Panc1 (cell line): ENCODE results near the gene FAM163B. TPM values are rescaled to one million over a fixed set of nuclear protein-coding genes. Genes with fewer than 3 reads are reported as not detected.

Experiments used
- ATAC-seq: fragments of 200-7000 bp; cut with Tn5 transposase; 2 replicates; pipeline ENCODE4 v1.9.1; 2020; ENCODE audit warnings: mild to moderate bottlenecking, moderate library complexity
- BruUV-seq: library from RNA; stranded (reverse); fragments of 400-500 nt; replicated peaks from 2 replicates; lab custom pipeline; 2021; lab: Mats Ljungman, UMichigan
- CTCF ChIA-PET: fragments of 300-600 bp; sonication (Branson Sonifier 250); formaldehyde crosslinking; loops from one replicate; lab custom pipeline; 2022; ENCODE audit warnings: antibody characterized with exemption; lab: Charles Lee
- POLR2A ChIA-PET: fragments of 300-600 bp; sonication (Branson Sonifier 250); formaldehyde crosslinking; loops from one replicate; lab custom pipeline; 2022; ENCODE audit warnings: antibody characterized with exemption; lab: Charles Lee
- DNase-seq: peaks from one replicate; pipeline ENCODE4 v3.0.0-alpha.2; 2010; ENCODE audit warnings: low read depth, low spot score
- H3K27ac ChIP-seq: 2 replicates; pipeline ENCODE4 v1.5.1; 2011; ENCODE audit warnings: mild to moderate bottlenecking, low read length, inconsistent platforms
- H3K27me3 ChIP-seq: fragments of 200-500 bp; sonication (Bioruptor generic); 2 replicates; pipeline ENCODE4 v1.6.0; 2014; ENCODE audit warnings: low read length, inconsistent platforms; ENCODE audit not compliant: control insufficient read depth, insufficient read depth
- H3K36me3 ChIP-seq: fragments of 200-500 bp; sonication (Bioruptor generic); 2 replicates; pipeline ENCODE4 v1.5.1; 2014; ENCODE audit warnings: inconsistent platforms, mild to moderate bottlenecking, low read length, moderate library complexity; ENCODE audit not compliant: control insufficient read depth, insufficient read depth
- H3K4me1 ChIP-seq: 2 replicates; pipeline ENCODE4 v1.5.1; 2011; ENCODE audit warnings: inconsistent platforms, mild to moderate bottlenecking, low read length, moderate library complexity; ENCODE audit not compliant: control insufficient read depth, insufficient read depth
- H3K4me3 ChIP-seq, 2 experiments: 2 replicates each; pipeline ENCODE4 v1.5.1; 2011 to 2012; ENCODE audit warnings: low read depth in 2 of 2, low read length in 2 of 2, mild to moderate bottlenecking in 2 of 2, inconsistent platforms in 1 of 2, moderate library complexity in 1 of 2
- H3K9me3 ChIP-seq: fragments of 200-500 bp; sonication (Bioruptor generic); 2 replicates; pipeline ENCODE4 v1.5.1; 2014; ENCODE audit warnings: low read depth, mild to moderate bottlenecking, inconsistent platforms, low read length, moderate library complexity; ENCODE audit not compliant: control insufficient read depth, insufficient read depth
- CTCF ChIP-seq: fragments of 450-650 bp; IDR thresholded peaks from 2 replicates; pipeline ENCODE4 v1.5.1; 2017; ENCODE audit warnings: mild to moderate bottlenecking
- POLR2AphosphoS5 ChIP-seq: IDR thresholded peaks from 2 replicates; pipeline ENCODE4 v1.6.1; 2012; ENCODE audit warnings: mild to moderate bottlenecking, low read depth, low read length, moderate library complexity
- SIN3A ChIP-seq: IDR thresholded peaks from 2 replicates; pipeline ENCODE4 v1.6.1; 2012; ENCODE audit warnings: low read depth, mild to moderate bottlenecking, low read length, moderate library complexity, borderline replicate concordance; ENCODE audit not compliant: insufficient read depth
- TCF7L2 ChIP-seq: IDR thresholded peaks from 2 replicates; pipeline ENCODE4 v1.6.1; 2011; ENCODE audit warnings: mild to moderate bottlenecking, low read depth, low read length, inconsistent platforms
- in situ Hi-C: cut with HindIII; loops from 2 replicates; pipeline ENCODE4 v1.10.0; 2016; ENCODE audit warnings: low sequenced_read_pairs, low pct_unique_long_range_greater_than_20kb
- intact Hi-C: fragments of 100-400 bp; cut with micrococcal nuclease; formaldehyde crosslinking; loops from one replicate; pipeline ENCODE4 v1.10.0; 2022; ENCODE audit not compliant: unreplicated experiment
- total RNA-seq: library from RNA; stranded (reverse); gene quantifications from one replicate; pipeline ENCODE4 v1.2.1, GENCODE V29; 2021; ENCODE audit not compliant: unreplicated experiment
- TF ChIP-seq, protein P1 (sequence below), 2 experiments: IDR thresholded peaks; 2 replicates each; pipeline ENCODE4 v1.6.1; 2011 to 2012; ENCODE audit warnings: low read depth in 2 of 2, control low read depth in 1 of 2, low read length in 1 of 2, mild to moderate bottlenecking in 1 of 2, moderate library complexity in 1 of 2; ENCODE audit not compliant: insufficient read depth in 1 of 2

The FAM163B gene
- total RNA-seq, 1 experiment from 2014 or later = not detected

- no peak for DNase-seq
- intact Hi-C loops (no loop called here), in situ Hi-C loops (no loop called here)
- ChIA-PET CTCF (interaction anchor here (0.6 kb wide), 1 partner anchor 10 kb away, joined by 3 read pairs; no protein-coding TSS in a partner anchor), POLR2A (no interaction called here)
- H3K27ac ChIP-seq = no peak overlapping the region
- no peaks in the 10 kb centered on the region for H3K36me3 ChIP-seq
- no peaks in the 10 kb centered on the region for H3K4me1 ChIP-seq
- H3K9me3 ChIP-seq = peaks cover 6% of the 10 kb centered on the region
- ATAC-seq = no peak
- no peaks in the 10 kb centered on the region for H3K27me3 ChIP-seq
- no TSS peak for BruUV-seq
- H3K4me3 ChIP-seq = no peak overlapping the region
- TF ChIP-seq TCF7L2 (no peak), POLR2AphosphoS5 (no peak), CTCF (no peak), SIN3A (no peak)
- TF ChIP-seq, protein P1, sequence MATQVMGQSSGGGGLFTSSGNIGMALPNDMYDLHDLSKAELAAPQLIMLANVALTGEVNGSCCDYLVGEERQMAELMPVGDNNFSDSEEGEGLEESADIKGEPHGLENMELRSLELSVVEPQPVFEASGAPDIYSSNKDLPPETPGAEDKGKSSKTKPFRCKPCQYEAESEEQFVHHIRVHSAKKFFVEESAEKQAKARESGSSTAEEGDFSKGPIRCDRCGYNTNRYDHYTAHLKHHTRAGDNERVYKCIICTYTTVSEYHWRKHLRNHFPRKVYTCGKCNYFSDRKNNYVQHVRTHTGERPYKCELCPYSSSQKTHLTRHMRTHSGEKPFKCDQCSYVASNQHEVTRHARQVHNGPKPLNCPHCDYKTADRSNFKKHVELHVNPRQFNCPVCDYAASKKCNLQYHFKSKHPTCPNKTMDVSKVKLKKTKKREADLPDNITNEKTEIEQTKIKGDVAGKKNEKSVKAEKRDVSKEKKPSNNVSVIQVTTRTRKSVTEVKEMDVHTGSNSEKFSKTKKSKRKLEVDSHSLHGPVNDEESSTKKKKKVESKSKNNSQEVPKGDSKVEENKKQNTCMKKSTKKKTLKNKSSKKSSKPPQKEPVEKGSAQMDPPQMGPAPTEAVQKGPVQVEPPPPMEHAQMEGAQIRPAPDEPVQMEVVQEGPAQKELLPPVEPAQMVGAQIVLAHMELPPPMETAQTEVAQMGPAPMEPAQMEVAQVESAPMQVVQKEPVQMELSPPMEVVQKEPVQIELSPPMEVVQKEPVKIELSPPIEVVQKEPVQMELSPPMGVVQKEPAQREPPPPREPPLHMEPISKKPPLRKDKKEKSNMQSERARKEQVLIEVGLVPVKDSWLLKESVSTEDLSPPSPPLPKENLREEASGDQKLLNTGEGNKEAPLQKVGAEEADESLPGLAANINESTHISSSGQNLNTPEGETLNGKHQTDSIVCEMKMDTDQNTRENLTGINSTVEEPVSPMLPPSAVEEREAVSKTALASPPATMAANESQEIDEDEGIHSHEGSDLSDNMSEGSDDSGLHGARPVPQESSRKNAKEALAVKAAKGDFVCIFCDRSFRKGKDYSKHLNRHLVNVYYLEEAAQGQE (IDR thresholded peaks at IDR 0.05; ENCODE audit: insufficient read depth in 1 of 2, low read depth in 2 of 2, low read length in 1 of 2) = no peak
These were observed 15.5 kb downstream of the FAM163B start for GRCh38 chr9:133593587-133594253.

GRCh38 chr9:133592731-133593409, 16.3 kb downstream of the FAM163B start:
- ChIA-PET CTCF (interaction anchor here (0.6 kb wide), 1 partner anchor 9 kb away, joined by 3 read pairs; no protein-coding TSS in a partner anchor), POLR2A (no interaction called here)
- in situ Hi-C loops (no loop called here), intact Hi-C loops (no loop called here)
- no peaks in the 10 kb centered on the region for H3K27me3 ChIP-seq
- no peak for ATAC-seq
- no peak overlapping the region for H3K4me3 ChIP-seq
- H3K4me1 ChIP-seq = no peaks in the 10 kb centered on the region
- DNase-seq = no peak
- H3K9me3 ChIP-seq = peaks cover 5% of the 10 kb centered on the region
- no TSS peak for BruUV-seq
- no peak overlapping the region for H3K27ac ChIP-seq
- no peaks in the 10 kb centered on the region for H3K36me3 ChIP-seq
- TF ChIP-seq CTCF (no peak; the same call in 1 of the 2 replicates), TCF7L2 (no peak), POLR2AphosphoS5 (no peak), SIN3A (no peak)
- TF ChIP-seq, protein P1 (IDR thresholded peaks at IDR 0.05; ENCODE audit: insufficient read depth in 1 of 2, low read depth in 2 of 2, low read length in 1 of 2) = no peak
